Measurements from ENCODE around the gene KCNQ2. TPM values are rescaled to one million over a fixed set of nuclear protein-coding genes. Genes with fewer than 3 reads are reported as not detected.

The KCNQ2 gene
- total RNA-seq, 2 experiments from 2014 or later: not detected

GRCh38 chr20:63456429-63457284 is 15.8 kb downstream of the KCNQ2 start:
- no peak overlapping the region for H3K4me3 Mint-ChIP-seq
- DNase-seq: no peak
- H3K4me1 Mint-ChIP-seq (ENCODE audit: low read depth): no peaks in the 10 kb centered on the region
- no peaks in the 10 kb centered on the region for H3K9me3 Mint-ChIP-seq
- ATAC-seq: no peak
- no peak overlapping the region for H3K27ac Mint-ChIP-seq
- TF ChIP-seq CTCF (IDR thresholded peaks at IDR 0.05): no peak
- intact Hi-C loops (cut with micrococcal nuclease): no loop called here
- ChIA-PET POLR2A (no interaction called here), CTCF (no interaction called here)
- H3K27me3 Mint-ChIP-seq: peaks cover 24% of the 10 kb centered on the region
- no peaks in the 10 kb centered on the region for H3K36me3 Mint-ChIP-seq (ENCODE audit: low read depth)

GRCh38 chr20:63455568-63455859 is 16.9 kb downstream of the KCNQ2 start:
- ChIA-PET CTCF (no interaction called here), POLR2A (no interaction called here)
- Mint-ChIP-seq H3K27me3 (peaks cover 20% of the 10 kb centered on the region), H3K9me3 (no peaks in the 10 kb centered on the region), H3K36me3 (ENCODE audit: low read depth) (no peaks in the 10 kb centered on the region), H3K27ac (no peak overlapping the region), H3K4me1 (ENCODE audit: low read depth) (no peaks in the 10 kb centered on the region), H3K4me3 (no peak overlapping the region)
- ATAC-seq (peak; percentile 9), DNase-seq (no peak)
- TF ChIP-seq CTCF (IDR thresholded peaks at IDR 0.05): no peak
- intact Hi-C loops (cut with micrococcal nuclease): no loop called here

DNA sequence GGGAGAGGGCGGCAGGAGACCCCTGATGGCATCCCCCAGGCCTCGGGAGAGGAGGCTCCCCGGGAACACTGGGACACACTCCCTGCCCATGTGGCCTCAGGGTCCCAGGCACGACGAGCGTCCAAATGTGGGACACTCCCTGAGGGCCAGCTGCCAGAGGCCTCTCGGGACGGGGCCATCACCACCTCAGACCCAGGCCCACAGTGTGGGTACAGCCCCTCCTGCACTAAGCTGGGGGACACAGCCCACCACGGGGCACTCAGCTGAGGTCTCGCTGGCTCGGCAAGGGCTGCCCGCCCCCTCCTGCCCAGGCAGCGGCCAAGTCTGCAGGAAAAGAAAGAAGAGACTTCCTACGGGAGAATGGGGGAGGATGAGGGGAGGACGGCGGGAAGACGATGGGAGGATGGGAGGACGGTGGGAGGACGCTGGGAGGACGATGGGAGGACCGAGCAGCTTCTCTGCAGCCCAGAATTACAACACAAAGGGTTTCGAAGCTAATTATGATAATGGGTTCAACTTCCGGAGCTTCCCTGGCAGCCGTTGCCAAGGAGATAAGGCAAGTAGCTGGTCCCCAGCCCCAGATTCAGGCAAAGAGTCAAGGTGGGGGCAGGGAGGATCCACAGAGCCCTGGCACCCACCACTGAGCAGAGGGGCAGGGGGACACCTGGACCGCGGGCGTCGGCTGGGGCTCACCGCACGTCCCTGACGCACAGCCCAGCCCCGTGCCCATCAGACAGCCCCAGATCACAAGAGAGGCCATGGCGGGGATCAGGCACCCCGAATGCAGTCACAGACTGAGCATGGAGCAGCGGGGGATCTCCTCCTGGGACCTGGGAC is 17.5 kb downstream of the KCNQ2 start:
- DNase-seq (no peak), ATAC-seq (no peak)
- Mint-ChIP-seq H3K9me3 (no peaks in the 10 kb centered on the region), H3K4me1 (ENCODE audit: low read depth) (no peaks in the 10 kb centered on the region), H3K4me3 (no peak overlapping the region), H3K27ac (no peak overlapping the region), H3K36me3 (ENCODE audit: low read depth) (no peaks in the 10 kb centered on the region), H3K27me3 (peaks cover 20% of the 10 kb centered on the region)
- POLR2A ChIA-PET: no interaction called here
- no peak for TF ChIP-seq CTCF (IDR thresholded peaks at IDR 0.05)
- CTCF ChIA-PET: no interaction called here
- intact Hi-C loops (cut with micrococcal nuclease): no loop called here

- peak; percentile 44 for DNase-seq
- POLR2A ChIA-PET: no interaction called here
- H3K27me3 Mint-ChIP-seq: peaks cover 22% of the 10 kb centered on the region
Observed at GRCh38 chr20:63452821-63453523, 19.5 kb downstream of the KCNQ2 start.

More at GRCh38 chr20:63452821-63453523, 19.5 kb downstream of the KCNQ2 start:
- Mint-ChIP-seq H3K9me3 (no peaks in the 10 kb centered on the region), H3K4me3 (no peak overlapping the region), H3K36me3 (ENCODE audit: low read depth) (no peaks in the 10 kb centered on the region), H3K27ac (no peak overlapping the region), H3K4me1 (ENCODE audit: low read depth) (no peaks in the 10 kb centered on the region)
- TF ChIP-seq CTCF (IDR thresholded peaks at IDR 0.05): peak; percentile 20
- ATAC-seq: peak; percentile 67
- CTCF ChIA-PET: interaction anchor here (0.7 kb wide), 2 partner anchors 10 to 65 kb away, joined by 3 read pairs; no protein-coding TSS in a partner anchor
- intact Hi-C loops (cut with micrococcal nuclease): no loop called here

Data from activated CD8-positive, alpha-beta T cell treated with anti-CD3 and anti-CD28 coated beads for 36 hours (primary cell).